Panc1 (cell line): Measurements from ENCODE around the gene LPP.

ENCODE experiments used
- CTCF ChIP-seq: fragments of 450-650 bp; IDR thresholded peaks from 2 replicates; pipeline ENCODE4 v1.5.1; 2017; ENCODE audit warnings: mild to moderate bottlenecking
- POLR2AphosphoS5 ChIP-seq: IDR thresholded peaks from 2 replicates; pipeline ENCODE4 v1.6.1; 2012; ENCODE audit warnings: mild to moderate bottlenecking, low read depth, low read length, moderate library complexity
- SIN3A ChIP-seq: IDR thresholded peaks from 2 replicates; pipeline ENCODE4 v1.6.1; 2012; ENCODE audit warnings: low read depth, mild to moderate bottlenecking, low read length, moderate library complexity, borderline replicate concordance; ENCODE audit not compliant: insufficient read depth

DNA sequence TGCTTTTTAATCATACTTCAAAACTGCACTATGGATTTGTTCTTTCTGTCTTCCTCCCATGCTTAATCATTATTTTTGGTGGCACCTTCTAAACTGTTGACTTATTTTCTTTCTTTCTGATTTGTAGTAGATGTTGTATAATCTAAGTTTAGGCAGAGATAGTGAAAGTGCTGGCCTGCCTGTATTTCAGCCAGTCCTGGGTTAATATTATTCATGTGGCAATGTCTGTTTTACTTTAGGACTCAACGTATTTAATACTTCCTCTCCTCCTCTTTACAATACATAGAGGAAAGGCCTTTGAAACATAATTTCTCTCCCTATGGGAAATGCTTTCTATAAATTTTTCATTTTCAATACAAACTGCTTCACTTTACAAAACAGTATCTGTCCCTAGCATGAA is 690.1 kb downstream of the LPP start:
- no peak for TF ChIP-seq CTCF
- no peak for TF ChIP-seq POLR2AphosphoS5
- no peak for TF ChIP-seq SIN3A
